ENCODE results near the gene CX3CR1.

The CX3CR1 gene

DNA sequence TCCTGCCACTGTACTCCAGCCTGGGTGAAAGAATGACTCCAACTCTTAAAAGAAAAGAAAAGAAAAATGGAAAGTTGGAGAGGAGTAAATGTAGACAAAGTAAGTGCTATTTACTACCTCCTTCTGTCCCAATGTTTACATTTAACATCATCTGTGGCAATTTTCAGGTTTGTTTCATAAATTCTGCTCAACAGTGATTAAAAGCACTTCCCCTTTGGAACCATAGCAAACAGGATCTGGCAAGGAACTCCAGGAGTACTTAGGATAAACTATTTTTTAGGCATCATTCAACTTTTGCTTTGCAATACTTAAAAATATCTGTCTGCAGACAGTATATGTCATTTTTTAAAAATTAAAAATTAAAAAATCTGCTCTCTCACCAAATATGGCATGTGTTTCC is 5.5 kb upstream of the CX3CR1 start:
- TF ChIP-seq, protein P1, sequence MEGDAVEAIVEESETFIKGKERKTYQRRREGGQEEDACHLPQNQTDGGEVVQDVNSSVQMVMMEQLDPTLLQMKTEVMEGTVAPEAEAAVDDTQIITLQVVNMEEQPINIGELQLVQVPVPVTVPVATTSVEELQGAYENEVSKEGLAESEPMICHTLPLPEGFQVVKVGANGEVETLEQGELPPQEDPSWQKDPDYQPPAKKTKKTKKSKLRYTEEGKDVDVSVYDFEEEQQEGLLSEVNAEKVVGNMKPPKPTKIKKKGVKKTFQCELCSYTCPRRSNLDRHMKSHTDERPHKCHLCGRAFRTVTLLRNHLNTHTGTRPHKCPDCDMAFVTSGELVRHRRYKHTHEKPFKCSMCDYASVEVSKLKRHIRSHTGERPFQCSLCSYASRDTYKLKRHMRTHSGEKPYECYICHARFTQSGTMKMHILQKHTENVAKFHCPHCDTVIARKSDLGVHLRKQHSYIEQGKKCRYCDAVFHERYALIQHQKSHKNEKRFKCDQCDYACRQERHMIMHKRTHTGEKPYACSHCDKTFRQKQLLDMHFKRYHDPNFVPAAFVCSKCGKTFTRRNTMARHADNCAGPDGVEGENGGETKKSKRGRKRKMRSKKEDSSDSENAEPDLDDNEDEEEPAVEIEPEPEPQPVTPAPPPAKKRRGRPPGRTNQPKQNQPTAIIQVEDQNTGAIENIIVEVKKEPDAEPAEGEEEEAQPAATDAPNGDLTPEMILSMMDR (IDR thresholded peaks at IDR 0.05; ENCODE audit: insufficient read depth, low read depth, low read length, missing control alignments) = no peak
- no peak overlapping the region for H3K4me3 ChIP-seq (ENCODE audit: low read depth, low read length)
- no peak for DNase-seq (ENCODE audit: low read depth)

DNA sequence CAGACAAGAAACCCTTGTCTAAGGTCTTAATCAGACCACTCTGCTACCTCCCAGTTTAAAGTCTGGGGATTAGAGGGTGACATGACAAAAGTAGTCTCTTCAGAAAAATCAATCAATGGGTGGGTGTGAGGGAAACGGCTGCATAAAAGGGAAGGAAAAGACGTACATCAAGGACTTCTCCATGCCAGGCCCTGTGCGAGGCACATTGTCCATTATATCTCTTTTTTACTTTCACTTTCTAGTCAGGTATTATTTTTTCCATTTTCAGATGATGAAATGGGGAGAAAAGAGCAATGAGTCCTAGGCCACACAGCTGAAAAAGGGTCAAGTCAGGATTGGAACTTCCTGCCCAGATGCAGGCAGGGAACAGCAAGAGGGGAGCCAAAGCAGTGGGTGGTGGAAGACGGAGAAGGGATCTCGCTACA is 4.6 kb upstream of the CX3CR1 start:
- TF ChIP-seq, protein P1 (IDR thresholded peaks at IDR 0.05; ENCODE audit: insufficient read depth, low read depth, low read length, missing control alignments) = no peak
- H3K4me3 ChIP-seq (ENCODE audit: low read depth, low read length) = no peak overlapping the region
- DNase-seq (ENCODE audit: low read depth) = no peak

DNA sequence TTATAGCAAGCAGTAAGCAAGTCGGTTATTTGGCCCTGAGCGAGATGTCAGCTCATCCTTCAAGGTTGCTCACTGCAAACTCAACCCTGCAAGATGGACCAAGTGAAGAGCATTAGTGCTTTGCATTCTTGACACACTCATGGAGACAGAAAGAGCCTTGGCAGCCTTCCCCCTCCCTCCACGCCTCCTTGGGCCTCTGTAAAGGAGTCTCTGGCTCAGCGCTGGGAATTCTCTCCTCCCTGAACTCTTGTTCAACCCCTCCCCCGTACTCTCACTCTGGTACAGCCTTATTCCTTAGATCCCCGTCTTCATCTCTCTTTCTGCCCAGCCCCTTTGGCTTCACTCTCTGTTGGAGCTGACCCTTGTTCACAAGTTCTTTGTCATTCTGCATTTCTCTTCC is 2.2 kb upstream of the CX3CR1 start:
- TF ChIP-seq, protein P1 (IDR thresholded peaks at IDR 0.05; ENCODE audit: insufficient read depth, low read depth, low read length, missing control alignments) = no peak
- H3K4me3 ChIP-seq (ENCODE audit: low read depth, low read length) = no peak overlapping the region
- no peak for DNase-seq (ENCODE audit: low read depth)

DNA sequence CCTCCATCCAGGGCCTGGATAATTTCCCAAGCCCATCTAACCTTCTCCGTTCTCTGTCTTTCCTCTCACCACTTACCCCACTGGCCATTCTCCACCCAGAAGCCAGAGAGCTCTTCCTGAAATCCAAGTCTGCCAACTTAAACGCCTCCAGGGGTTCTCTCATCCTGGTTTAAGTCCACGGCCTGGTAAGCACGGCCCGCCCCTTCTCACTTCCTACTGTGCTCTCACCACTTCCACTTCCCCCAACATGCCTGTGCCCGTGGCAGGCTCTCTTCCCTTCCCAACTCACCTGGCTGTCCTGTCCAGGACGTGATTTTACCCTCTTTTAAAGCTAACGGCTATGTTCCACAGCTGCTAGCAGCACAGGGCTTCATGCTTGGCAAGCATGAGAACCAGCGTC is 1.7 kb upstream of the CX3CR1 start:
- H3K4me3 ChIP-seq (ENCODE audit: low read depth, low read length) = no peak overlapping the region
- no peak for DNase-seq (ENCODE audit: low read depth)
- TF ChIP-seq, protein P1 (IDR thresholded peaks at IDR 0.05; ENCODE audit: insufficient read depth, low read depth, low read length, missing control alignments) = no peak

DNA sequence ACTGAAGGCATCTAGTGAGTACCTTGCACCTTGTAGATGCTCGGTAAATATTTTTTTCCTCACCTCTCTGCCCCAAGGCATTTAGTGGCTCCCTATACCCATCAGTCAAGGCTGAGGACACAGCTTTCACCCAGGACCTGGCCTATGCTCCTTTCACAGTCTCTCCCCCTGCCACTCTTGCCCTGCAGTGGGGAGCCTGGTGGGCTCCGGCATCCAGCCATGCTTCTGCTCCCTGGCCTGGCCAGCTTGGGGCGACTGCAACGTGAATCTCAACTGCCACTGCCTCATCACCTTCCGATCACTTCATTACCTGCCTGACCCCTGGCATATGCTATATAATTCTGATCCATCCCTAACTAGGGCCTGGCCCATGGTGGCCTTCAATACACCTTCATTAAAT is 735 bp upstream of the CX3CR1 start:
- no peak overlapping the region for H3K4me3 ChIP-seq (ENCODE audit: low read depth, low read length)
- DNase-seq (ENCODE audit: low read depth) = no peak
- TF ChIP-seq, protein P1 (IDR thresholded peaks at IDR 0.05; ENCODE audit: insufficient read depth, low read depth, low read length, missing control alignments) = no peak

DNA sequence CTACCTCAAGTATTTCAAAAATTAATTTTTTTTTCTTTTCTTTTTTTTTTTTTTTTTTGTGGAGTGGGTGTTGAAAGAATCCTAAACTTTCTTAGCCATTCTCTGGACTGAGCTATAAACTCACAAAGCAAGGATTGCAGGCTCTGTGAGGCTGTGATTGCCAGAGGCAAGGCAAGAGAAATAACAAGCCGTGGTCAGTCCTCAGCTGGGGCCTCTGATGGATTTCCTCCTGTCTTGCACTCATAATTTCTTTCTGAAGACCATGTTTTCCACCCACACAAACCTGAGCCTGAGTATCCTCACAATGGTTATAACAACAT is 1.3 kb downstream of the CX3CR1 start:
- TF ChIP-seq, protein P1 (IDR thresholded peaks at IDR 0.05; ENCODE audit: insufficient read depth, low read depth, low read length, missing control alignments) = no peak
- no peak for DNase-seq (ENCODE audit: low read depth)
- H3K4me3 ChIP-seq (ENCODE audit: low read depth, low read length) = no peak overlapping the region

DNA sequence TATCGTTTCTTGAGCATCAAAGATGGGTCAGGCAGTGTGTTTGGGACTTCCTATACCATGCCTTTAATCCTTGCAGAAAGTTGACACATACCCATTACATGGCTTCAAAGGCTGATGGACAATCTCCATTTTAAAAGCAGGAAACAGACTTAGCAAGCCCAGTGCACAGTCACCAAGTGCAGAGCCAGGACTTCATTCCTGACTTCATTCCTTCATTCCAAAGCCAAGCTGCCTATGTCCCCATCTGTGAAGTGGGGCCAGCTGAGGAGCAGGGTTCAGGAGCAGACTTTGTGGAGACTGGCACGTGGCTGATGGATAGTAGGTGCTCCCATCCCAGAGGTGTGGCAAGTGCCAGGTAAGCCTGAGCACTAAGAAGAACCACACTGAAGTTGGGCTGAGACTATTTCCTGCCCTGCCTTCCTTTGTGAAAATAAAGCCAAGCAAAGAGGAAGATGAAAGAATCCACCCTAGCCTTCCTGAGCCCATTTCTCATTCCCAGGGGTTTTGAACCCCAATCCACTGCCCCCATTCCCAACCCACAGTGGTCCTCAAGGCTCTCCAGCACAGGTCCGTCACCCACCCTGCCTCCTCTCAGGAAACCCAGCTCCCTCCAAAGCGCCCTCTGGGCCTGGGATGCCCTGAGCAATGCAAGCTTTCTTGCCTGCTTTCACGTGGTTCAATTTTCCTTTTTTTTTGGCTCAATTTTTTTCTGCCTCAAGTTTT is 1.8 kb downstream of the CX3CR1 start:
- DNase-seq (ENCODE audit: low read depth) = no peak
- no peak overlapping the region for H3K4me3 ChIP-seq (ENCODE audit: low read depth, low read length)

More for the DNA sequence above, 1.8 kb downstream of the CX3CR1 start:
- TF ChIP-seq, protein P1 (IDR thresholded peaks at IDR 0.05; ENCODE audit: insufficient read depth, low read depth, low read length, missing control alignments) = no peak

Measured in GM12865 (cell line).